Glutamatergic neuron (in vitro differentiated cells): ENCODE data around the gene HMOX1. TPM values are rescaled to one million over a fixed set of nuclear protein-coding genes. Genes with fewer than 3 reads are reported as not detected.

Experiments used
- DNase-seq: peaks from one replicate; pipeline ENCODE4 v3.0.0; 2022
- H3K27ac Mint-ChIP-seq: one replicate; pipeline ENCODE4 v1.8.0; 2020; ENCODE audit warnings: mild to moderate bottlenecking, mixed read lengths, inconsistent platforms; ENCODE audit not compliant: unreplicated experiment
- H3K27me3 Mint-ChIP-seq: one replicate; pipeline ENCODE4 v1.8.0; 2020; ENCODE audit warnings: mild to moderate bottlenecking, moderate library complexity, mixed read lengths, inconsistent platforms; ENCODE audit not compliant: unreplicated experiment
- H3K36me3 Mint-ChIP-seq: one replicate; pipeline ENCODE4 v1.8.0; 2020; ENCODE audit warnings: mild to moderate bottlenecking, mixed read lengths, inconsistent platforms; ENCODE audit not compliant: unreplicated experiment
- H3K4me1 Mint-ChIP-seq: one replicate; pipeline ENCODE4 v1.8.0; 2020; ENCODE audit warnings: mild to moderate bottlenecking, low read depth, mixed read lengths, inconsistent platforms; ENCODE audit not compliant: unreplicated experiment
- H3K4me3 Mint-ChIP-seq: one replicate; pipeline ENCODE4 v1.8.0; 2020; ENCODE audit warnings: mild to moderate bottlenecking, mixed read lengths, inconsistent platforms; ENCODE audit not compliant: unreplicated experiment
- H3K9me3 Mint-ChIP-seq: one replicate; pipeline ENCODE4 v1.8.0; 2020; ENCODE audit warnings: mild to moderate bottlenecking, moderate library complexity, mixed read lengths, inconsistent platforms; ENCODE audit not compliant: unreplicated experiment
- CTCF ChIP-seq: fragments of 200-600 bp; sonication (generic); IDR thresholded peaks from one replicate; pipeline ENCODE4 v1.5.0; 2021; ENCODE audit not compliant: partially characterized antibody, unreplicated experiment
- total RNA-seq: library from RNA; stranded (reverse); fragmentation: NEBNext Ultra II Directional; extraction: Animal tissue kit (Norgen Biotek cat#: 25700); gene quantifications from one replicate; pipeline ENCODE4 v1.2.1, GENCODE V29; 2021; ENCODE audit not compliant: unreplicated experiment

Gene HMOX1
- total RNA-seq, 1 donor from 2014 or later = 14.9 TPM

- Mint-ChIP-seq H3K4me1 (peaks cover 2% of the 10 kb centered on the region), H3K36me3 (no peaks in the 10 kb centered on the region), H3K9me3 (peaks cover 8% of the 10 kb centered on the region), H3K27me3 (peaks cover 9% of the 10 kb centered on the region), H3K27ac (no peak overlapping the region), H3K4me3 (no peak overlapping the region)
- TF ChIP-seq CTCF = no peak
- DNase-seq = no peak
Measured at GRCh38 chr22:35367331-35367886, 13.5 kb upstream of the HMOX1 start.

DNA sequence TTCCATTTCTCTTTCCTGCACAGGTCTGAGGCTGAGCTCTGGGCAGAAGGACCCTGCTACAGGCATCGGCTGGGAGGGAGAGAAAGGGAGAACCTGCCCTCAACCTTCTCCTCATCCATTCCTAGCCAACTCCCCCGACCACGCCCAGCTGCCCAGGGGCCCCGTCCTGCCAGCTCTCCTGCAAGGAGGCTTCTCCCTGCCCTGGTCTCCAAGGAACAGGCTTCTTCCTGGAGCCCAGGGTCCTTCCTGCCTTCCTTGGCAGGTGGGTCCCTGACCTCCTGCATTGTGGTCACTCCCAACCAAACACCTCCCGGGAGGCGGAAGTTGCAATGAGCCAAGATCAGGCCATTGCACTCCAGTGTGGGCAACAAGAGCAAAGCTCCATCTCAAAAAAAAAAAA is 12.5 kb upstream of the HMOX1 start:
- no peak for TF ChIP-seq CTCF
- H3K27ac Mint-ChIP-seq = no peak overlapping the region
- H3K4me1 Mint-ChIP-seq = peaks cover 2% of the 10 kb centered on the region
- H3K9me3 Mint-ChIP-seq = peaks cover 8% of the 10 kb centered on the region
- no peak overlapping the region for H3K4me3 Mint-ChIP-seq
- no peaks in the 10 kb centered on the region for H3K36me3 Mint-ChIP-seq
- no peak for DNase-seq
- peaks cover 9% of the 10 kb centered on the region for H3K27me3 Mint-ChIP-seq

DNA sequence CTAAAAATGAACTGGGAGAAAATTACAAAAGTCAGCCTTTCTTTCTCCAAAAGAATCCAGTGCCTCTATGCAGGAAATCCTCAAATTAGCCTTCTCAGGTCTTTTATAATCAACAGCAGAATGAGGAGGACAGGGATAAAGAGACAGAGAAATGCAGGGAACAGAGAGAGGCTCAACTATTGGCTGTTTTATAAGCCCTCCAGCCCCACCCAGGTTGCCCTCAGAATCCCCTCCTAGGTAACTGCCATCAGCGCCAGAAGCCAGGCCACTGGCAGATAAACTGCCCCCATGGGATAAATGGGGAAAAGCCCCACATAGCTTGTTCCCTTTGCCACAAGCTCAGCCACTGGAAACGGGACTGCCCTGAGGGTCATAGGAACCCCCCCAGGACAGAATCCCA is 10.9 kb upstream of the HMOX1 start:
- Mint-ChIP-seq H3K9me3 (peaks cover 8% of the 10 kb centered on the region), H3K36me3 (no peaks in the 10 kb centered on the region), H3K27me3 (peaks cover 9% of the 10 kb centered on the region), H3K4me3 (no peak overlapping the region), H3K4me1 (peaks cover 2% of the 10 kb centered on the region), H3K27ac (no peak overlapping the region)
- TF ChIP-seq CTCF = no peak
- no peak for DNase-seq

DNA sequence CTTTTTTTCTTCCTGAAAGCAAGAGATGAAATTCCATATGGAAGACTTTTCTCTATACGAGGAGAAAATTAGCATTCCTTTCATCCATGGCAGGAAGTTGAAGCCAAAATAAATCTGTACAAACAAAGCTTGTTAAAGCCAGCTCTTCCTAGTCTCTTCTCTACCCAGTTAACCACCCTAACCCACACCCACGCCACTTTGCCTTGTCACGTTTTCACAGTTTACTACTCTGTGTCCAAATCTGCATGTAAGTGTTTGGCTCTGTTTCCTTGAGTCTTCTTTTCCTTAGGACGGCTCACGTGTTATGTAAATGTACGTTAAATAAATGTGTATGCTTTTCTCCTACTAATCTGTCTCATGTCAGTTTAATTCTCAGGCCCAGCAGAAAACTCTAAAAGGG is 7.1 kb upstream of the HMOX1 start:
- H3K4me1 Mint-ChIP-seq = peaks cover 14% of the 10 kb centered on the region
- no peak overlapping the region for H3K27ac Mint-ChIP-seq
- peaks cover 13% of the 10 kb centered on the region for H3K27me3 Mint-ChIP-seq
- no peak for TF ChIP-seq CTCF
- H3K4me3 Mint-ChIP-seq = no peak overlapping the region
- peaks cover 17% of the 10 kb centered on the region for H3K9me3 Mint-ChIP-seq
- no peak for DNase-seq
- no peaks in the 10 kb centered on the region for H3K36me3 Mint-ChIP-seq

- Mint-ChIP-seq H3K4me1 (peaks cover 12% of the 10 kb centered on the region), H3K4me3 (no peak overlapping the region)
Measured at GRCh38 chr22:35375031-35375430, 5.9 kb upstream of the HMOX1 start.

More at GRCh38 chr22:35375031-35375430, 5.9 kb upstream of the HMOX1 start:
- Mint-ChIP-seq H3K27ac (no peak overlapping the region), H3K9me3 (peaks cover 17% of the 10 kb centered on the region), H3K36me3 (no peaks in the 10 kb centered on the region), H3K27me3 (peaks cover 13% of the 10 kb centered on the region)
- no peak for DNase-seq
- TF ChIP-seq CTCF = no peak
